Right kidney (tissue), 1 donor: ENCODE data around the gene MUTYH.

Source experiments
- DNase-seq: peaks from one replicate; pipeline ENCODE4 v3.0.0-alpha.2; 2016

The MUTYH gene

DNA sequence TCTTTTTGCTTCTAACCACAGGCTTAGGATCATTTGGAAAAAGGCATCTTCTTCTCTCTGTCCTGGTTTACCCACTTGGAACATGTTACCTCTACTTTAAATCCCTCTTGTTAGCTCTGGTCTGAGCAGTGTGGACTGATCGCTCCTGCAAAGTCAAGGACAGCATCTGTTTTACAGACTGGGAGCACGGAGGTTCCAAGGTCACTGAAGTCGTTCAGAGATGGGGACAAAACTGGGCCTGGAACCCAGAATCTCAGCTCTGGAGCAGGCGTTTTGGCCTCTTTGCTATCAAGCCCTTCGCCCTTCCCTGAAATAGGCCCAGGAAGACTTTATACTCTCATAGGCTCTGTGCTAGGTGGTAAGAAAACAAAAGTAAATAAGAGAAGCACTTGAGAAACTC is 11.3 kb upstream of the MUTYH start:
- DNase-seq: no peak

DNA sequence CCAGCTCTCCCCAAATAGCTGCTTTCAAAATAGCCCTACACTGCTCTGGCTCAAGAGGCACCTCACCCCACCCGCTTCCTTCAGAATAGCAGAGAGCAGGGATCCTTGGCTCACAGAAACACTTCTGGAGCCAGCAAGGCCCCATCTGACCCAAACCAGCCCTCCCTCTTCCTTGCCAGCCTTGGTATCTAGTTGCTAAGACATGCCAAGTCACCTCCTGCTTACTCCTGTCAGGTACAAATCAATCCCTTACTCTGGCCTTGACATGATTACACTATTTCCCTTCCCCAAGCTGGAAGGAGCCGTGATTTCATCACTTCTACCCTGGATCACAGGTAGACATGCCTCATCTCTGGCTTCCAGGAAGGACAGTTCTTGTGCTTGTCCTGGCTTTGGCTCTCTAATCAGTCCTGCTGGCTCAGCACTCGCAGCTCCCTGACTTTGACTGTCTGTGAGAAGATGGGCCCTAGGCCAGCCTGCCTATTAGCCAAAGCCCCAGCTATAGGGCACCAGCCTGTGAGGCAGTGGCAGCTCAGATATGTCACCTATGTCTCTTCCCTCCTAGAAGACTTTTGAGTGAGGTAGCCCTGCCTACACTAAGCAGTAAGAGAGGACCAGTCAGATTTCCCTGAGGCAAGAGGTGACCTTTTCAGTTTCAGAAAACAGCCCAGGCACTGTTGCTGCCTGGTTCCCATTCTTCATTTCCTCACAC is 8.9 kb upstream of the MUTYH start:
- no peak for DNase-seq

GRCh38 chr1:45348609-45348965 is 8.3 kb upstream of the MUTYH start:
- no peak for DNase-seq

DNA sequence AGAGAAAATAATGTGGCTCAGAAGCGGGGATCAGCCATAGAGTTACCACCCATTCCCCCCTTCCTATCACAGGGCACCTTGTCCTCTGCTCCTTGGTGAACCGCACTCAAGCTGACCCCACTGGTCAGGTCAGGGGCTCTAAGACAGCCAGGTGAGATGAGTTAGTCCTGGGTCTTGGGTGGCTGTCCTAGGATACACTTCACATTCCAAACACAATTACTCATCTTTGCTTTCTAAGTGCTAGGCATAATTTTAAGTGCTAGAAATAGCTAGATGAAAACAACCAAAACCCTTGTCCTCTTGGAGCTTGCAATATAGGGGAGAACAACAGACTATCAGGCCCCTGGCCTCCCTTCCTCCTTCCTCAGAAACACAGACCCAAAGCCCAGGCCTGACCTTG is 7.8 kb upstream of the MUTYH start:
- no peak for DNase-seq

GRCh38 chr1:45346473-45346872 is 6.2 kb upstream of the MUTYH start:
- no peak for DNase-seq

GRCh38 chr1:45345014-45345413 is 4.8 kb upstream of the MUTYH start:
- DNase-seq: no peak

DNA sequence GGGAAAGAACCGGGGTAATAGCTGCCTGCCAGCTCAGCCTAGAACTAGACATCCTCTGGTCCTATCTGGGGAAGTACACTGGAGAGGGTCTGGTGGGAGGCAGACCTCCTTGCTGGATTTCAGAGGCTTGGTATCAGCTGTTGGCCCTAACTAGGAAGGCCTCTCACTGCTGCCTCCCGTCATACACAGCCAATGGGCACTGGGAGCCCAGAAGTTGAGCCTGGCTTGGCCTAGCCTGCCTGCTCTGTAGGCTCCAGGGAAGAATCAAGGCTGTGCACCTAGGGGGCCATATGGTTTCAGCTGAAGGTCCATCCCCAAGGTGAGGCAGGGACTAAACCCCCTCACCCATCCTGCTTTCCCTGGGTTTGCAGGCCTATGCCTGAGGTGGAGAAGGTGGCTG is 4.3 kb upstream of the MUTYH start:
- no peak for DNase-seq

DNA sequence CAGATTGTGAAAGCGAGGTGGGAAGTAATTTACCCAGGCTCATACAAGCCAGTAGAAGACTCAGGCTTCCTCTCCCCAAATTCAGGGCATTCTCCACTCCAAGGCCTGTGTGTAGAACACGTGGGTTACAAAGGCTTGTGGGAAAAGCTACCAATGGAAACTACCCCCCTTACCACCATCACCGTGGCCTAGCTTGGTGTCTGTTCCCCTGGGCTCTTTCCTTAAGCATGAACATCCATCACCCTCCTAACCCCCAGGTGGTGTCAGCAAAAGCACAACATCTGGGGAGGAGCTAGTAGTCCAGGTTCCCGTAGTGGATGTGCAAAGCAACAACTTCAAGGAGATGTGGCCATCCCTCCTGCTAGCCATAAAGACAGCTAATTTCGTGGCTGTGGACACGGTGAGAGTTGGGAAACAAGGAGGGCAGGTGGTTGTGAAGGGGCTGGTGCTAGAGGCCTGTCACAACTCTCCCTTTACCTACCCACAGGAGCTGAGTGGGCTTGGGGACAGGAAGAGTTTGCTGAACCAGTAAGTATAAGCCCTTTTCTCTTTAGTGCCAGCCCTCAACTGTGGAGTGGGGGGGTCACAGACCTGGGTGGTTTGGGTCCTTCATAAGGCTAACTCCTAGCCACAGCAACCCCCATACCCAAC is 701 bp upstream of the MUTYH start:
- DNase-seq: no peak

- DNase-seq: no peak
These were observed 2.5 kb downstream of the MUTYH start for GRCh38 chr1:45337630-45338325.

GRCh38 chr1:45335855-45336324 is 4.3 kb downstream of the MUTYH start:
- no peak for DNase-seq

GRCh38 chr1:45334308-45335245 is 5.7 kb downstream of the MUTYH start:
- no peak for DNase-seq

- DNase-seq: no peak
These were observed 7.9 kb downstream of the MUTYH start for GRCh38 chr1:45332346-45332720.

GRCh38 chr1:45331436-45332345 is 8.5 kb downstream of the MUTYH start:
- no peak for DNase-seq

DNA sequence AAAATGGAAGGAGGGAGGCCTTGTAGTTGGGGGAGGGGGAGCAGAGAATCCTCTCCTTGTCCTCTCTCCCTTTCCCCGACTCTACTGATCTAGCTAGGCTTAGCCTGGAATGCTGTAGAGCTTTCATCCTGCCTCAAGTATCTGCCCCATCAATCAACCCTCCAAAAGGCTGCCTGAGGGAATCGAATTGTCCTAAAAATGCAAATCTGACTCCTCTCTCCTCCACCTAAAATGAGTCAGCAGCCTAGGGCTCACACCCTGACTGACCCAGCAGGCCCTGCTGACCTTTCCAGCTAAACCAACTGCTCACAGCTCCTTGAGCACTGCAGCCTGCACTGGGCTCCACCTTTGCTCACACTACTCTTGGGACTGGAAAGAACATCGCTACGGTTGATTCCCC is 10.8 kb downstream of the MUTYH start:
- no peak for DNase-seq

DNA sequence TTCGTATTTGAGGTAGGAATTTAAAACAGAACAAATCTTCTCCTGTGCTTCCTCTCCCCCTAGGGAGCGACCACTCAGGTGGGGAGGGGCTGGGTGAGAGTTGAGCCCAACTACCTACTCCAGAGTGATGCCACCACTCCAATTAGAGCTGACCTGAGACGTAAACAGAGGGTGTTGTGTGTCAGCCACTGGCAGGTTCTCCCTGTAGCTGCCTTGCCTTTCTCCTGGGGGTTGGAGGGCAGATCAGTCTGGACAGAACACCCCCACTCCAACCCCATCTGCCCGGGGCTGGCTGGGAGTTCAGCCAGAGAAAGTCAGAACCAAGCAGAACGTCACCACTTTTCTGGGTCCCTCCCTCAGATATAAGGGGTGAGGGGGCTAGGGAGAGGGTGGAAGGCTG is 11.6 kb downstream of the MUTYH start:
- no peak for DNase-seq

- DNase-seq: no peak
These were observed 12.4 kb downstream of the MUTYH start for GRCh38 chr1:45327644-45328515.

GRCh38 chr1:45326627-45327623 is 13.3 kb downstream of the MUTYH start, which contains the start of gene HPDL:
Gene HPDL, plus strand, starts transcription at chr1:45326895. Its CDS starts 254 bp downstream, at chr1:45327149.
- DNase-seq: peak; percentile 89

DNA sequence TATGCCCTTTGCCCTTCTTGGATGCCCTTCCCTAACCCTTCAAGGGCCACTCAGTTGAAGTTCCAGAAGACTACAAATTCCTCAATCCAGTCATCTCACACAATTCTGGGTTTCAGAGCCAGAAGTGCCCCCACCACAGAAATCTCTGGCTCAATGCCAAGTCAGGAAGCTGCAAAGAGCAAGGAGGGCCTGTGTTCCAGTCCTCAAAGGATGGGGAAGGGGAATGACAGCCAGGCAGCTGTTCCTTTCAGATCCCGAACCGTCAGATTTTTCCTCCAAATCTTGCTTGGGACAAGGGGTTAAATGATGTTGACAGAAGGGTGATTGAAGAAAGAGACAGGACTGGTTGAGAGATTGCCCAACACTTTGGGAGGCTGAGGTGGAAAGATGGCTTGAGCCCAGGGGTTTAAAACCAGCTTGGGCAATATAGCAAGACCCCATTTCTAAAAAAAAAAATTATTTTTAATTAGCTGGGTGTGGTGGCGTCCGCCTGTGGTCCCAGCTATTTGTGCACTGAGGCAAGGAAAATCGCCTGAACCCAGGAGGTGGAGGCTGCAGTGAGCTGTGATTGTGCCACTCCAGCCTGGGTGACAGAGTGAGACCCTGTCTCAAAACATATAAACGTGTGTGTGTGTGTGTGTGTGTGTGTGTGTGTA is 14.3 kb downstream of the MUTYH start:
- DNase-seq: peak; percentile 35
